HL-60 (cell line): ENCODE results near the gene PTGR3.

Experiments
- CTCF ChIP-seq: IDR thresholded peaks from one replicate; pipeline ENCODE4 v1.5.1; 2011; ENCODE audit warnings: low read length, control low read depth, inconsistent platforms; ENCODE audit not compliant: insufficient read depth
- POLR2AphosphoS5 ChIP-seq: IDR thresholded peaks from 2 replicates; pipeline ENCODE4 v1.6.1; 2012; ENCODE audit warnings: low read depth

- no peak for TF ChIP-seq CTCF
- no peak for TF ChIP-seq POLR2AphosphoS5
Measured at GRCh38 chr18:75218065-75218923, 9.4 kb upstream of the PTGR3 start.
